ENCODE measurements around the gene LAMC1.

- no peak for TF ChIP-seq CTCF (IDR thresholded peaks at IDR 0.05)
- no peak for TF ChIP-seq POLR2A (IDR thresholded peaks at IDR 0.05)
Measured at GRCh38 chr1:182984621-182985020, 38.6 kb upstream of the LAMC1 start.
